Naive thymus-derived CD4-positive, alpha-beta T cell (primary cell): ENCODE results near the gene FAH. TPM values are rescaled to one million over a fixed set of nuclear protein-coding genes. Genes with fewer than 3 reads are reported as not detected.

ENCODE experiments used
- ATAC-seq: fragments of 150-1000 bp; cut with Tn5 transposase; 2 replicates; pipeline ENCODE4 v1.10.0; 2021; ENCODE audit warnings: mild to moderate bottlenecking, moderate library complexity
- CTCF ChIA-PET: fragments of 350-600 bp; sonication (Branson Sonifier 250); formaldehyde crosslinking; loops from one replicate; lab custom pipeline; 2021; ENCODE audit warnings: antibody characterized with exemption; lab: Charles Lee
- POLR2A ChIA-PET: fragments of 350-600 bp; sonication (Branson Sonifier 250); formaldehyde crosslinking; loops from one replicate; lab custom pipeline; 2021; ENCODE audit warnings: antibody characterized with exemption, inconsistent platforms; lab: Charles Lee
- DNase-seq, 9 donors: peaks; one replicate each; pipeline versions ENCODE4 v3.0.0 to v3.0.0-alpha.2; 2020 to 2022; ENCODE audit warnings: mixed read lengths in 1 of 9
- H3K27ac ChIP-seq: one replicate; pipeline ENCODE4 v1.7.0; 2013; ENCODE audit warnings: mild to moderate bottlenecking, low read depth, low read length, moderate library complexity
- H3K27me3 ChIP-seq, 2 donors: one replicate each; pipeline ENCODE4 v1.7.0; 2013; ENCODE audit warnings: low read length in 2 of 2, mild to moderate bottlenecking in 2 of 2, moderate library complexity in 2 of 2; ENCODE audit not compliant: control insufficient read depth in 2 of 2, insufficient read depth in 2 of 2
- H3K36me3 ChIP-seq, 3 experiments: 1 replicate in 2 of 3; 2 replicates in 1 of 3; pipeline ENCODE4 v1.7.0; 2013; ENCODE audit warnings: low read length in 3 of 3, mild to moderate bottlenecking in 3 of 3, moderate library complexity in 1 of 3; ENCODE audit not compliant: insufficient read depth in 3 of 3, control insufficient read depth in 2 of 3
- H3K4me1 ChIP-seq, 2 donors: one replicate each; pipeline ENCODE4 v1.7.0; 2013; ENCODE audit warnings: low read length in 2 of 2, mild to moderate bottlenecking in 2 of 2, moderate library complexity in 1 of 2; ENCODE audit not compliant: control insufficient read depth in 2 of 2, insufficient read depth in 2 of 2
- H3K4me3 ChIP-seq: 2 replicates; pipeline ENCODE4 v1.7.0; 2013; ENCODE audit warnings: mild to moderate bottlenecking, low read length
- H3K9me3 ChIP-seq, 3 experiments: 1 replicate in 2 of 3; 2 replicates in 1 of 3; pipeline ENCODE4 v1.7.0; 2013; ENCODE audit warnings: low read length in 3 of 3; ENCODE audit not compliant: control insufficient read depth in 2 of 3
- H3K27ac Mint-ChIP-seq, 9 donors: one replicate each; pipeline ENCODE4 v1.8.0; 2020 to 2022; ENCODE audit warnings: mixed read lengths in 9 of 9, mild to moderate bottlenecking in 8 of 9, moderate library complexity in 5 of 9, inconsistent platforms in 2 of 9
- H3K27me3 Mint-ChIP-seq, 5 donors: one replicate each; pipeline ENCODE4 v1.8.0; 2021 to 2022; ENCODE audit warnings: mixed read lengths in 5 of 5, mild to moderate bottlenecking in 1 of 5
- H3K36me3 Mint-ChIP-seq, 5 donors: one replicate each; pipeline ENCODE4 v1.8.0; 2020 to 2022; ENCODE audit warnings: mixed read lengths in 5 of 5, mild to moderate bottlenecking in 3 of 5, inconsistent platforms in 1 of 5
- H3K4me1 Mint-ChIP-seq, 7 donors: one replicate each; pipeline ENCODE4 v1.8.0; 2020 to 2022; ENCODE audit warnings: mixed read lengths in 7 of 7, mild to moderate bottlenecking in 3 of 7, inconsistent platforms in 1 of 7
- H3K4me3 Mint-ChIP-seq, 10 donors: one replicate each; pipeline ENCODE4 v1.8.0; 2020 to 2022; ENCODE audit warnings: mild to moderate bottlenecking in 10 of 10, mixed read lengths in 10 of 10, moderate library complexity in 6 of 10, inconsistent platforms in 2 of 10
- H3K9me3 Mint-ChIP-seq, 11 donors: one replicate each; pipeline ENCODE4 v1.8.0; 2020 to 2022; ENCODE audit warnings: mixed read lengths in 11 of 11, mild to moderate bottlenecking in 4 of 11, inconsistent platforms in 1 of 11, moderate library complexity in 1 of 11
- intact Hi-C, 2 donors: fragments of 100-400 bp; cut with micrococcal nuclease; formaldehyde crosslinking; loops; one replicate each; pipeline ENCODE4 v1.15.1; 2023
- polyA plus RNA-seq, 2 donors: library from polyadenylated mRNA; unstranded; fragments of 300-500 nt; fragmentation: Illumina TruSeq; gene quantifications; one replicate each; pipeline ENCODE4 v1.2.3, GENCODE V29; 2021
- total RNA-seq, 6 experiments: library from RNA in 5 of 6; stranded (reverse) in 5 of 6; gene quantifications; 1 replicate in 5 of 6; 2 replicates in 1 of 6; pipeline ENCODE4 v1.2.3 and lab custom pipeline; 2021 to 2026

The FAH gene
- total and polyA plus RNA-seq, 7 experiments from 2014 or later: 4.8 to 58.3 (median 6.8) TPM

DNA sequence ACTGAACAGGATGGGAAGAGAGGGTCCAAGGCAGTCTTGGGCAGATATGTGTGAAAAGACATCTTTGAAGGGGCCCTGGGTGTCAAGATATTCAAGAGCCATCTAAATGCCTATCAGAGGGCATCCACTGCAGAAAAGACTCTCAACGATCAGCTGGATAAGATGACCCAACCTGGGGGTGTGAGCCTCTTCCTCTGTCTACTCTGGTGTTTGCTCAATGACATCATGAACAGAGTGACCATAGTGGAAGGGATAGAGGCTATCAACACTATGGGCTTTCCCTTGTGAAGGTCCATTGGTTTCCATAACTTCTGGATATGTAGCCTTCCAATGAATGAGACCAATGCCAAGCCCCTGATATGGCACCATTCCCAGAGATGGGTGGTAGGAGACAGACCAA, 42.1 kb downstream of the FAH start:
- Mint-ChIP-seq H3K9me3 (no peaks in the 10 kb centered on the region), H3K4me3 (no peak overlapping the region), H3K36me3 (peaks cover 0 to 1% (median 0%) of the 10 kb centered on the region in 5 donors), H3K27me3 (peaks cover under 1 to 12% (median 9%) of the 10 kb centered on the region in 5 donors), H3K4me1 (no peaks in the 10 kb centered on the region), H3K27ac (no peak overlapping the region)
- ATAC-seq (no peak), DNase-seq (no peak)
- Histone ChIP-seq H3K4me3 (no peak overlapping the region), H3K27ac (no peak overlapping the region), H3K36me3 (no peaks in the 10 kb centered on the region), H3K9me3 (no peaks in the 10 kb centered on the region), H3K4me1 (no peaks in the 10 kb centered on the region), H3K27me3 (no peaks in the 10 kb centered on the region)
- CTCF ChIA-PET: no interaction called here
- POLR2A ChIA-PET: no interaction called here
- intact Hi-C loops: no loop called here

- no peaks in the 10 kb centered on the region for H3K27me3 ChIP-seq
- ChIA-PET CTCF (no interaction called here), POLR2A (no interaction called here)
- H3K36me3 ChIP-seq: no peaks in the 10 kb centered on the region
- ATAC-seq (no peak), DNase-seq (no peak)
- H3K4me3 ChIP-seq: no peak overlapping the region
- H3K4me3 Mint-ChIP-seq: no peak overlapping the region
- H3K27ac Mint-ChIP-seq: no peak overlapping the region
- H3K4me1 Mint-ChIP-seq: no peaks in the 10 kb centered on the region
- H3K36me3 Mint-ChIP-seq: no peaks in the 10 kb centered on the region
- H3K4me1 ChIP-seq: no peaks in the 10 kb centered on the region
- H3K9me3 Mint-ChIP-seq: no peaks in the 10 kb centered on the region
- H3K9me3 ChIP-seq: no peaks in the 10 kb centered on the region
- no peak overlapping the region for H3K27ac ChIP-seq
- intact Hi-C loops: no loop called here
- H3K27me3 Mint-ChIP-seq: peaks cover 7 to 21% (median 16%) of the 10 kb centered on the region in 5 donors
Observed at GRCh38 chr15:80199366-80199765, 46.6 kb downstream of the FAH start.

DNA sequence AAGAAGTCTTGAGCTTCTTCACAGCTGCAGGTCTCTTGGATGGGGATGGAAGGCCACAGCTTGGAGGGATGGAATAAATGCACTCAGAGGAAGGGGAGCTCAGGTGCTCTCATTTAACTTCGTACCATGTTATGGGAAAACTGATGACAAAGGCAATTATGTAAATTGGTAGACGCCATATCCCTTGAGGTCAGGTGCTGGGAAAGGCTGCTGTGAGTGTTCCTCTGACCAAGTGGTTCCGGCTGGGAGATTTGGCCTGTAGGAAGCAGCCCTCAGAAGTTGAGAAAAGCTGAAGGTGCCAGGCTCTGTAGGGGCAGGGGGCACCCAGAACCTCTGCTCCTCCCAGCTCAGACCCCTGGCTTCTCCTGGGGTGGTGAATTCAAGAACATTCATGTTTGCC, 47.1 kb downstream of the FAH start:
- intact Hi-C loops: no loop called here
- ATAC-seq (no peak), DNase-seq (no peak)
- no peaks in the 10 kb centered on the region for H3K27me3 ChIP-seq
- ChIA-PET CTCF (no interaction called here), POLR2A (no interaction called here)
- Mint-ChIP-seq H3K9me3 (no peaks in the 10 kb centered on the region), H3K36me3 (no peaks in the 10 kb centered on the region), H3K4me3 (no peak overlapping the region), H3K27ac (no peak overlapping the region), H3K27me3 (peaks cover 7 to 21% (median 16%) of the 10 kb centered on the region in 5 donors), H3K4me1 (no peaks in the 10 kb centered on the region)
- H3K36me3 ChIP-seq: no peaks in the 10 kb centered on the region
- H3K4me1 ChIP-seq: no peaks in the 10 kb centered on the region
- no peaks in the 10 kb centered on the region for H3K9me3 ChIP-seq
- H3K27ac ChIP-seq: no peak overlapping the region
- no peak overlapping the region for H3K4me3 ChIP-seq

DNA sequence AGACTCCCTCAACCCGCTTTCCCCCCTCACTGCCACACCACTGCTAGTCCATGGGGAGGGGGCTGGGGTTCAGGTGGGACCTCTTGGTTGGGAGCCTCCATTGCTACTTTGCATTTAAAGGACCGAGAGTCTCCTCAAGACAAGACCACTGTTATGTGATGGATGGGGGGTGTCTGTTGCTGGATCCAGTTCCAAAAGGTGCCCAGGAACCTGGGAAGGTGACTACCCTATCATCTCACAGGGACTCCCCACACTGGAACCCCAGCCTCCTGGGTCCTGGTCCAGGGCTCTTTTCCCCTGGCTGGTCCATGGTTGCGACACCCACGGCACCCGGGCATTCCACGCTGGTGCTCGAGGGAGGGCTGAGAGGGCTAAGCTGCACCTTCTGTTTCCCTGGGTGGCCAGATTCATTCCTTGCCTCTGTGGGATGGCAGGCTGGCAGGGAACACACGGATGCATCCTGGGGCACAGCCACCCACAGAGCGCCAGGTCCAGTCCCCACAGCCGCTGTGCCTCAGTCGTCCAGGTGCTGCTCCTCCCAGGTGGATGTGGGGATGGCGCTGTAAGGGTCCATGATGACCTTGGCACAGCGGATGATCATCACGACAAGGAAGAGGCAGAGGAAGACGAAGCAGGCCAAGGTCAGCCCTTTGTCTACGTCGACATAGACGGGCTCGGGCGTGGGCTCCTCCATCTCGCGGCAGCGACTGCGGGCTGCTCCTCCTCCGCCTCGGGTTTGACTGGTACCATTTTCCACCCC, 48.6 kb downstream of the FAH start:
- Mint-ChIP-seq H3K27ac (no peak overlapping the region), H3K27me3 (peaks cover 16 to 35% (median 21%) of the 10 kb centered on the region in 5 donors), H3K9me3 (no peaks in the 10 kb centered on the region), H3K36me3 (no peaks in the 10 kb centered on the region), H3K4me1 (no peaks in the 10 kb centered on the region), H3K4me3 (no peak overlapping the region)
- intact Hi-C loops: no loop called here
- no peak overlapping the region for H3K27ac ChIP-seq
- ATAC-seq (no peak), DNase-seq (no peak)
- H3K9me3 ChIP-seq: no peaks in the 10 kb centered on the region
- no peak overlapping the region for H3K4me3 ChIP-seq
- ChIA-PET CTCF (no interaction called here), POLR2A (no interaction called here)
- H3K36me3 ChIP-seq: no peaks in the 10 kb centered on the region
- no peaks in the 10 kb centered on the region for H3K4me1 ChIP-seq
- no peaks in the 10 kb centered on the region for H3K27me3 ChIP-seq

DNA sequence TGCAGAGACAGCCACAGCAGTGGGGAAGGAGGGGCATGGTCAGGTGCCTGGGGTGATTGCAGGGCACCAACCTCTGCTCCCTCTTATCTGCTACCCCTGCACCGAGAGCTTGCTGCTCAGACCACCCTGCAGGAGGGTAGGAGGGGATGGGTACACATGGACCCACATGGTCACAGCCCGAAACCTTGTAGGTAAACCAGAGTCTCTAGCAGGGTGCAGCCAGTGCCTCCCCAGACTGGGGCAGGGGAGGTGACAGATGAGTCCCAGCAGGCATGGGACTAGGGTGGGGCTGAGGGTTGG, 49.2 kb downstream of the FAH start:
- Histone ChIP-seq H3K9me3 (no peaks in the 10 kb centered on the region), H3K4me3 (no peak overlapping the region), H3K4me1 (no peaks in the 10 kb centered on the region), H3K27me3 (no peaks in the 10 kb centered on the region), H3K36me3 (no peaks in the 10 kb centered on the region), H3K27ac (no peak overlapping the region)
- Mint-ChIP-seq H3K4me1 (no peaks in the 10 kb centered on the region), H3K36me3 (no peaks in the 10 kb centered on the region), H3K4me3 (no peak overlapping the region), H3K27me3 (peaks cover 22 to 40% (median 23%) of the 10 kb centered on the region in 5 donors), H3K27ac (no peak overlapping the region), H3K9me3 (no peaks in the 10 kb centered on the region)
- ChIA-PET CTCF (no interaction called here), POLR2A (no interaction called here)
- DNase-seq (no peak), ATAC-seq (no peak)
- intact Hi-C loops: no loop called here

DNA sequence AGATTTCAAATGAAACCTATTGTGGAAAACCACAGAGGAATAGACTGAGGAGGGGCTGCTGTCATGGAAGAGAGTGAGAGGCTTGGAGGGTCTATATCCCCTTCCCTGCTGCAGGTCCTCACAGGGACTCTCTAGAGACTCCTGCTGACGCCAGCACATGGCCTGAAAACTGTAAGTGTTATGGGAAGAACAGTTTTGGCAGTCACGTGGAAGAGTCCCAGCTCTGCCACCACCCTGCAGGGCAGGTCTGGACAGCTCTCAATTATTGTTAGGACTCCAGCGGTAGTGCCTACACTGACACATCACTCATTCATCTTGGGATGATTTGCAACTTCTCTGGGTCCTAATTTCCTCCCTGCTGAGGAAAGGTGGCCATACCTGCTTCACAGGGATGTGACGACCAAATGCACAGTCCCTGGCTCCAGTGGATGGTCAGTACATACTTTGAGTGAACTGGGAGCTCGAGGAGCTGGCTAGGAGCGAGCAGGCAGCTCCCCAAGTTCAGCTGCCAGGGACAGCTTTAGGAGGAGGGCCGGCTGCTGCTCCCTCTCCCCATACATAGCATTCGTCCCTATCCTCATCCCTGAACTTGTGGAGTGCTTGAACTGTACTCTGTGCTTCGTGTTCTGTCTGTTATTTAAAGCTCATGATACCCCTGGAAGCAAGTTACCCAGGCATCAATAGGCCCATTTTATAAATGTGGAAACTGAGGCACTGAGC, 50.0 kb downstream of the FAH start:
- Histone ChIP-seq H3K27me3 (no peaks in the 10 kb centered on the region), H3K9me3 (no peaks in the 10 kb centered on the region), H3K4me3 (no peak overlapping the region), H3K27ac (no peak overlapping the region), H3K4me1 (no peaks in the 10 kb centered on the region), H3K36me3 (no peaks in the 10 kb centered on the region)
- intact Hi-C loops: no loop called here
- DNase-seq (no peak), ATAC-seq (no peak)
- Mint-ChIP-seq H3K27me3 (peaks cover 27 to 43% (median 29%) of the 10 kb centered on the region in 5 donors), H3K4me1 (no peaks in the 10 kb centered on the region), H3K36me3 (no peaks in the 10 kb centered on the region), H3K9me3 (no peaks in the 10 kb centered on the region), H3K4me3 (no peak overlapping the region), H3K27ac (no peak overlapping the region)
- CTCF ChIA-PET: no interaction called here
- POLR2A ChIA-PET: no interaction called here

GRCh38 chr15:80203361-80203885, 50.6 kb downstream of the FAH start:
- Histone ChIP-seq H3K9me3 (no peaks in the 10 kb centered on the region), H3K4me3 (no peak overlapping the region), H3K27me3 (no peaks in the 10 kb centered on the region), H3K36me3 (no peaks in the 10 kb centered on the region), H3K27ac (no peak overlapping the region), H3K4me1 (no peaks in the 10 kb centered on the region)
- peaks cover 30 to 47% (median 33%) of the 10 kb centered on the region in 5 donors for H3K27me3 Mint-ChIP-seq
- ChIA-PET CTCF (no interaction called here), POLR2A (no interaction called here)
- ATAC-seq (no peak), DNase-seq (no peak)
- intact Hi-C loops: no loop called here
- no peak overlapping the region for H3K4me3 Mint-ChIP-seq
- no peaks in the 10 kb centered on the region for H3K4me1 Mint-ChIP-seq
- no peaks in the 10 kb centered on the region for H3K36me3 Mint-ChIP-seq
- H3K9me3 Mint-ChIP-seq: no peaks in the 10 kb centered on the region
- no peak overlapping the region for H3K27ac Mint-ChIP-seq
